Measurements from ENCODE around the gene SEPTIN3. TPM values are rescaled to one million over a fixed set of nuclear protein-coding genes. Genes with fewer than 3 reads are reported as not detected.
"Not testable (repeated sequence)": the region's sequence is repeated elsewhere in the genome, so short reads cannot be mapped to it uniquely, and the experiment has no call there.

The SEPTIN3 gene
- total RNA-seq, 5 donors from 2014 or later (not counting 1 experiment from before 2014, with no cell fraction given): 0.10 to 0.30 (median 0.23) TPM

- H3K4me1 Mint-ChIP-seq: peaks cover 13 to 18% (median 15%) of the 10 kb centered on the region in 3 donors
- no peak for DNase-seq
- Histone ChIP-seq H3K4me3 (ENCODE audit: control insufficient read depth in 1 of 2, extremely low read depth in 1 of 2, low read length in 1 of 2) (peak overlapping the region; percentile 80 to 87), H3K36me3 (ENCODE audit: control insufficient read depth in 2 of 2, extremely low read depth in 1 of 2, insufficient read depth in 1 of 2, low read length in 1 of 2) (no peaks in the 10 kb centered on the region), H3K27me3 (replicated peaks in 1 of 2; ENCODE audit: control insufficient read depth in 2 of 2, extremely low read depth in 1 of 2, insufficient read depth in 2 of 2, low read length in 1 of 2) (peaks cover 0 to 12% of the 10 kb centered on the region in 2 experiments), H3K4me1 (ENCODE audit: control insufficient read depth in 1 of 2, extremely low read depth in 1 of 2, insufficient read depth in 2 of 2, low read length in 2 of 2) (peaks cover 0 to 25% of the 10 kb centered on the region in 2 experiments), H3K9me3 (no peaks in the 10 kb centered on the region), H3K27ac (ENCODE audit: low read length) (no peak overlapping the region)
- peak overlapping the region; percentile 83 to 89 (median 85) for H3K4me3 Mint-ChIP-seq
- H3K27me3 Mint-ChIP-seq: no peaks in the 10 kb centered on the region
- WGBS (ENCODE audit: insufficient coverage): 68% methylated on average over 9 of the region's 21 CpGs
- ATAC-seq (replicated peaks in 1 of 4): no peak
- ChIA-PET POLR2A (interaction anchor here (0.6 to 0.7 kb wide), 2 partner anchors 108 to 165 kb away, joined by 3 to 6 read pairs; no protein-coding TSS in a partner anchor), CTCF (interaction anchor here in 1 of 2 donors (0.6 to 2.4 kb wide), 7 partner anchors 9 to 674 kb away, joined by 3 to 8 read pairs (median 4); no protein-coding TSS in a partner anchor)
- H3K27ac Mint-ChIP-seq: no peak overlapping the region
- no peaks in the 10 kb centered on the region for H3K9me3 Mint-ChIP-seq
- no peaks in the 10 kb centered on the region for H3K36me3 Mint-ChIP-seq
Measured at GRCh38 chr22:41947424-41948080, 21.7 kb upstream of the SEPTIN3 start.

GRCh38 chr22:41948142-41948541, 21.1 kb upstream of the SEPTIN3 start:
- CTCF ChIA-PET: interaction anchor here in 1 of 2 donors (0.6 to 2.4 kb wide), 4 partner anchors 251 to 551 kb away, joined by 3 to 8 read pairs (median 4); no protein-coding TSS in a partner anchor
- POLR2A ChIA-PET: no interaction called here
- peak overlapping the region in 1 of 3 donors; percentile 85 for H3K4me3 Mint-ChIP-seq

GRCh38 chr22:41948928-41949296, 20.3 kb upstream of the SEPTIN3 start:
- peaks cover 0 to 12% of the 10 kb centered on the region in 2 experiments for H3K27me3 ChIP-seq (replicated peaks in 1 of 2; ENCODE audit: control insufficient read depth in 2 of 2, extremely low read depth in 1 of 2, insufficient read depth in 2 of 2, low read length in 1 of 2)

More at GRCh38 chr22:41948142-41948541, 21.1 kb upstream of the SEPTIN3 start:
- no peak for DNase-seq
- no peaks in the 10 kb centered on the region for H3K36me3 ChIP-seq (ENCODE audit: control insufficient read depth in 2 of 2, extremely low read depth in 1 of 2, insufficient read depth in 1 of 2, low read length in 1 of 2)
- Mint-ChIP-seq H3K36me3 (no peaks in the 10 kb centered on the region), H3K9me3 (no peaks in the 10 kb centered on the region), H3K27me3 (no peaks in the 10 kb centered on the region), H3K27ac (no peak overlapping the region), H3K4me1 (peaks cover 13 to 18% (median 15%) of the 10 kb centered on the region in 3 donors)
- WGBS (ENCODE audit: insufficient coverage): no CpG with 5 or more reads among the region's 2 CpGs
- no peak for ATAC-seq (replicated peaks in 1 of 4)
- peaks cover 0 to 25% of the 10 kb centered on the region in 2 experiments for H3K4me1 ChIP-seq (ENCODE audit: control insufficient read depth in 1 of 2, extremely low read depth in 1 of 2, insufficient read depth in 2 of 2, low read length in 2 of 2)
- H3K9me3 ChIP-seq: no peaks in the 10 kb centered on the region
- peaks cover 0 to 12% of the 10 kb centered on the region in 2 experiments for H3K27me3 ChIP-seq (replicated peaks in 1 of 2; ENCODE audit: control insufficient read depth in 2 of 2, extremely low read depth in 1 of 2, insufficient read depth in 2 of 2, low read length in 1 of 2)
- no peak overlapping the region for H3K27ac ChIP-seq (ENCODE audit: low read length)
- H3K4me3 ChIP-seq (ENCODE audit: control insufficient read depth in 1 of 2, extremely low read depth in 1 of 2, low read length in 1 of 2): no peak overlapping the region

GRCh38 chr22:41949297-41949965, 19.8 kb upstream of the SEPTIN3 start:
- no peaks in the 10 kb centered on the region for H3K36me3 ChIP-seq (ENCODE audit: control insufficient read depth in 2 of 2, extremely low read depth in 1 of 2, insufficient read depth in 1 of 2, low read length in 1 of 2)
- H3K27ac Mint-ChIP-seq: no peak overlapping the region
- CTCF ChIA-PET: no interaction called here
- peaks cover 0 to 12% of the 10 kb centered on the region in 2 experiments for H3K27me3 ChIP-seq (replicated peaks in 1 of 2; ENCODE audit: control insufficient read depth in 2 of 2, extremely low read depth in 1 of 2, insufficient read depth in 2 of 2, low read length in 1 of 2)
- H3K4me3 Mint-ChIP-seq: no peak overlapping the region
- no peaks in the 10 kb centered on the region for H3K36me3 Mint-ChIP-seq
- DNase-seq (no peak), ATAC-seq (replicated peaks in 1 of 4) (no peak)
- peaks cover 13 to 18% (median 15%) of the 10 kb centered on the region in 3 donors for H3K4me1 Mint-ChIP-seq
- H3K4me3 ChIP-seq (ENCODE audit: control insufficient read depth in 1 of 2, extremely low read depth in 1 of 2, low read length in 1 of 2): no peak overlapping the region
- H3K27me3 Mint-ChIP-seq: no peaks in the 10 kb centered on the region
- H3K9me3 Mint-ChIP-seq: no peaks in the 10 kb centered on the region
- peaks cover 0 to 25% of the 10 kb centered on the region in 2 experiments for H3K4me1 ChIP-seq (ENCODE audit: control insufficient read depth in 1 of 2, extremely low read depth in 1 of 2, insufficient read depth in 2 of 2, low read length in 2 of 2)
- H3K9me3 ChIP-seq: no peaks in the 10 kb centered on the region
- WGBS (ENCODE audit: insufficient coverage): 86% methylated on average over 7 of the region's 7 CpGs
- POLR2A ChIA-PET: interaction anchor here in 1 of 2 donors (0.6 kb wide), 1 partner anchor 12 kb away, joined by 3 read pairs; no protein-coding TSS in a partner anchor
- no peak overlapping the region for H3K27ac ChIP-seq (ENCODE audit: low read length)

More at GRCh38 chr22:41948928-41949296, 20.3 kb upstream of the SEPTIN3 start:
- H3K4me3 Mint-ChIP-seq; ATAC-seq (replicated peaks in 1 of 4); H3K9me3 ChIP-seq; H3K36me3 ChIP-seq (ENCODE audit: control insufficient read depth in 2 of 2, extremely low read depth in 1 of 2, insufficient read depth in 1 of 2, low read length in 1 of 2); H3K27me3 Mint-ChIP-seq; H3K36me3 Mint-ChIP-seq; POLR2A ChIA-PET; H3K4me3 ChIP-seq (ENCODE audit: control insufficient read depth in 1 of 2, extremely low read depth in 1 of 2, low read length in 1 of 2); H3K27ac Mint-ChIP-seq; H3K9me3 Mint-ChIP-seq; H3K27ac ChIP-seq (ENCODE audit: low read length); DNase-seq: not testable (repeated sequence)
- CTCF ChIA-PET: interaction anchor here in 1 of 2 donors (0.8 kb wide), 1 partner anchor 551 kb away, joined by 3 read pairs; no protein-coding TSS in a partner anchor
- 100% methylated on average over 5 of the region's 8 CpGs for WGBS (ENCODE audit: insufficient coverage)
- H3K4me1 Mint-ChIP-seq: peaks cover 13 to 18% (median 15%) of the 10 kb centered on the region in 3 donors
- peaks cover 0 to 25% of the 10 kb centered on the region in 2 experiments for H3K4me1 ChIP-seq (ENCODE audit: control insufficient read depth in 1 of 2, extremely low read depth in 1 of 2, insufficient read depth in 2 of 2, low read length in 2 of 2)

GRCh38 chr22:41951898-41952474, 17.3 kb upstream of the SEPTIN3 start, which contains the start of gene SMIM45:
Gene SMIM45, plus strand, starts transcription at chr22:41952150.
- no peaks in the 10 kb centered on the region for H3K36me3 ChIP-seq (ENCODE audit: control insufficient read depth in 2 of 2, extremely low read depth in 1 of 2, insufficient read depth in 1 of 2, low read length in 1 of 2)
- H3K27ac Mint-ChIP-seq: no peak within 1 kb of the TSS
- no peaks in the 10 kb centered on the region for H3K9me3 ChIP-seq
- H3K27me3 ChIP-seq (replicated peaks in 1 of 2; ENCODE audit: control insufficient read depth in 2 of 2, extremely low read depth in 1 of 2, insufficient read depth in 2 of 2, low read length in 1 of 2): peaks cover 0 to 4% of the 10 kb centered on the region in 2 experiments
- H3K36me3 Mint-ChIP-seq: no peaks in the 10 kb centered on the region
- no peak within 1 kb of the TSS for H3K4me3 ChIP-seq (ENCODE audit: control insufficient read depth in 1 of 2, extremely low read depth in 1 of 2, low read length in 1 of 2)
- no peak within 1 kb of the TSS for H3K4me3 Mint-ChIP-seq
- H3K9me3 Mint-ChIP-seq: no peaks in the 10 kb centered on the region
- POLR2A ChIA-PET: no interaction called here
- H3K27me3 Mint-ChIP-seq: no peaks in the 10 kb centered on the region
- H3K4me1 ChIP-seq (ENCODE audit: control insufficient read depth in 1 of 2, extremely low read depth in 1 of 2, insufficient read depth in 2 of 2, low read length in 2 of 2): peaks cover 0 to 8% of the 10 kb centered on the region in 2 experiments
- WGBS (ENCODE audit: insufficient coverage): 83% methylated on average over 13 of the region's 16 CpGs
- peaks cover 3 to 6% (median 5%) of the 10 kb centered on the region in 3 donors for H3K4me1 Mint-ChIP-seq
- no peak for ATAC-seq (replicated peaks in 1 of 4)
- CTCF ChIA-PET: interaction anchor here in 1 of 2 donors (1.0 kb wide), 1 partner anchor 285 kb away, joined by 3 read pairs; no protein-coding TSS in a partner anchor
- no peak for DNase-seq
- H3K27ac ChIP-seq (ENCODE audit: low read length): no peak within 1 kb of the TSS

GRCh38 chr22:41952713-41953112, 16.5 kb upstream of the SEPTIN3 start:
- POLR2A ChIA-PET: no interaction called here
- CTCF ChIA-PET: interaction anchor here in 1 of 2 donors (1.0 kb wide), 1 partner anchor 286 kb away, joined by 3 read pairs; no protein-coding TSS in a partner anchor
- Histone ChIP-seq H3K4me3 (ENCODE audit: control insufficient read depth in 1 of 2, extremely low read depth in 1 of 2, low read length in 1 of 2) (no peak overlapping the region), H3K27me3 (replicated peaks in 1 of 2; ENCODE audit: control insufficient read depth in 2 of 2, extremely low read depth in 1 of 2, insufficient read depth in 2 of 2, low read length in 1 of 2) (peaks cover 0 to 4% of the 10 kb centered on the region in 2 experiments), H3K9me3 (no peaks in the 10 kb centered on the region), H3K36me3 (ENCODE audit: control insufficient read depth in 2 of 2, extremely low read depth in 1 of 2, insufficient read depth in 1 of 2, low read length in 1 of 2) (no peaks in the 10 kb centered on the region), H3K27ac (ENCODE audit: low read length) (no peak overlapping the region), H3K4me1 (ENCODE audit: control insufficient read depth in 1 of 2, extremely low read depth in 1 of 2, insufficient read depth in 2 of 2, low read length in 2 of 2) (peaks cover 0 to 6% of the 10 kb centered on the region in 2 experiments)
- Mint-ChIP-seq H3K9me3 (no peaks in the 10 kb centered on the region), H3K27ac (no peak overlapping the region), H3K27me3 (peaks cover 0 to 2% of the 10 kb centered on the region in 2 donors), H3K4me1 (peaks cover 3 to 6% (median 5%) of the 10 kb centered on the region in 3 donors), H3K36me3 (no peaks in the 10 kb centered on the region), H3K4me3 (no peak overlapping the region)
- DNase-seq (no peak), ATAC-seq (replicated peaks in 1 of 4) (no peak)
- WGBS (ENCODE audit: insufficient coverage): 100% methylated on average over 1 of the region's 2 CpGs

All from T-cell (primary cell).